OCI-LY1 (cell line): ENCODE measurements around the gene ANKS1A.

Experiments used
- H2AFZ ChIP-seq: fragments of 200-600 bp; sonication (generic), shearing (Covaris generic); 2 replicates; pipeline ENCODE4 v1.6.0; 2014; ENCODE audit warnings: antibody characterized with exemption, mild to moderate bottlenecking, low read length
- H3F3A ChIP-seq: fragments of 200-600 bp; sonication (generic), shearing (Covaris generic); 2 replicates; pipeline ENCODE4 v1.6.0; 2014; ENCODE audit warnings: mild to moderate bottlenecking, antibody characterized with exemption, low read length, moderate library complexity; ENCODE audit not compliant: insufficient read depth
- H3K27ac ChIP-seq: fragments of 200-600 bp; sonication (generic); 2 replicates; pipeline ENCODE4 v1.5.1; 2014; ENCODE audit warnings: low read length, mixed run types, mild to moderate bottlenecking, low read depth; ENCODE audit not compliant: poor library complexity, severe bottlenecking
- H3K27me3 ChIP-seq: fragments of 200-600 bp; sonication (generic); 2 replicates; pipeline ENCODE4 v1.6.0; 2014; ENCODE audit warnings: antibody characterized with exemption, mild to moderate bottlenecking, low read length, moderate library complexity; ENCODE audit not compliant: insufficient read depth
- H3K36me3 ChIP-seq: fragments of 200-600 bp; sonication (generic); 2 replicates; pipeline ENCODE4 v1.6.1; 2014; ENCODE audit warnings: mild to moderate bottlenecking, antibody characterized with exemption, low read length, moderate library complexity, mixed read lengths; ENCODE audit not compliant: insufficient read depth
- H3K4me1 ChIP-seq: fragments of 200-600 bp; sonication (generic); 2 replicates; pipeline ENCODE4 v1.5.1; 2014; ENCODE audit warnings: mild to moderate bottlenecking, low read length, moderate library complexity; ENCODE audit not compliant: insufficient read depth, severe bottlenecking
- H3K4me2 ChIP-seq: fragments of 200-600 bp; sonication (generic), shearing (Covaris generic); 2 replicates; pipeline ENCODE4 v1.6.1; 2014; ENCODE audit warnings: low read length
- H3K4me3 ChIP-seq: fragments of 200-600 bp; sonication (generic); 2 replicates; pipeline ENCODE4 v1.5.1; 2014; ENCODE audit warnings: low read length, low read depth, mild to moderate bottlenecking, mixed read lengths; ENCODE audit not compliant: poor library complexity, severe bottlenecking
- H3K79me2 ChIP-seq: fragments of 200-600 bp; shearing (Covaris generic); 2 replicates; pipeline ENCODE4 v1.6.1; 2016; ENCODE audit warnings: mixed run types, low read length, mixed read lengths; ENCODE audit not compliant: insufficient read depth
- H3K9ac ChIP-seq: fragments of 200-600 bp; sonication (generic), shearing (Covaris generic); 2 replicates; pipeline ENCODE4 v1.6.1; 2014; ENCODE audit warnings: mild to moderate bottlenecking, low read length, mixed read lengths
- H3K9me2 ChIP-seq: fragments of 200-600 bp; sonication (generic), shearing (Covaris generic); 2 replicates; pipeline ENCODE4 v1.6.1; 2014; ENCODE audit warnings: low read depth, mild to moderate bottlenecking, low read length, mixed read lengths
- H3K9me3 ChIP-seq: fragments of 200-600 bp; shearing (Covaris generic); 2 replicates; pipeline ENCODE4 v1.6.1; 2014; ENCODE audit warnings: low read length, mixed read lengths
- H4K20me1 ChIP-seq: fragments of 200-600 bp; sonication (generic), shearing (Covaris generic); 2 replicates; pipeline ENCODE4 v1.6.0; 2016; ENCODE audit warnings: mild to moderate bottlenecking, low read length; ENCODE audit not compliant: insufficient read depth
- CTCF ChIP-seq: fragments of 200-600 bp; sonication (generic), shearing (Covaris generic); IDR thresholded peaks from 2 replicates; pipeline ENCODE4 v1.5.1; 2017; ENCODE audit warnings: mild to moderate bottlenecking, antibody characterized with exemption, low read length, moderate library complexity, mixed read lengths
- EZH2 ChIP-seq: fragments of 200-600 bp; sonication (generic), shearing (Covaris generic); IDR thresholded peaks from 2 replicates; pipeline ENCODE4 v1.8.0; 2017; ENCODE audit warnings: borderline replicate concordance, mixed run types, mild to moderate bottlenecking, antibody characterized with exemption, low read length, moderate library complexity, mixed read lengths

Gene ANKS1A

DNA sequence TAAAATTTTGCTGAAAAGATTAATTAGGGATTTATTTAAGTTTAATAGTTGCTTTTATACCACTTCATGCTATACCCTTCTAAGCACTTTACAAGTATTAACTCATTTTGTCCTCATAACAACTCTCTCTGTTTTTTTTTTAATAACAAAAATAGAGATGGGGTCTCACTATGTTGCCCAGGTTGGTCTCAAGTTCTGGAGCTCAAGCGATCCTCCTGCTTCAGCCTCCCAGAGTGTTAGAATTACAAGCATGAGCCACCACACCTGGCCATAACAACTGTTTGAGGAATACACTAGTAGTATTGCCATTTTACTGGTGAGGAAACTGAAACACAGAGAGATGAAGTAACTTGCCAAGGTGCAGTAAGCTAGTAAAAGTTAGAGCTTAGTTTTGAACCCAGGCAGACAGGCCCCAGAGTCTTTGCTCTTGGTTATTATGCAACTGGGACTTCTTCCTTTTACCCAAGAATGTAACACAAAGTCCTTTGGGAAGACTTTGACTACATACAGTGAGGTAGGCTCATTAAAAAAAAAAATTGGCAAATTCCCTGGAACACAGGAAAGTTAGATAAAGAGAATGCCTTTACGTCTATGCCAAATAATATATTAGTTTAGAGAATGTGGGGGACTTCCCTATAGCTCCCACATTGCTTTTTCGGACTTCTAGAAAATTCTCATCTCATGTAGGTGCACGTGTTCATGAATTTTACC, 11.4 kb downstream of the ANKS1A start:
- TF ChIP-seq EZH2 (no peak), CTCF (no peak)
- H2AFZ ChIP-seq = no peak overlapping the region
- H3K4me1 ChIP-seq = peaks cover 9% of the 10 kb centered on the region
- H3K9me3 ChIP-seq = no peaks in the 10 kb centered on the region
- no peaks in the 10 kb centered on the region for H3K9me2 ChIP-seq
- H3K27me3 ChIP-seq = no peaks in the 10 kb centered on the region
- H3K79me2 ChIP-seq = 0 out of 2 replicates have a peak, but pooled peaks cover 15% of the 10 kb centered on the region
- no peak overlapping the region for H3K9ac ChIP-seq
- H3K4me3 ChIP-seq = no peak overlapping the region
- no peaks in the 10 kb centered on the region for H3F3A ChIP-seq
- no peaks in the 10 kb centered on the region for H4K20me1 ChIP-seq
- no peak overlapping the region for H3K27ac ChIP-seq
- H3K4me2 ChIP-seq = no peak overlapping the region
- no peaks in the 10 kb centered on the region; the same call in 1 of the 2 replicates for H3K36me3 ChIP-seq

DNA sequence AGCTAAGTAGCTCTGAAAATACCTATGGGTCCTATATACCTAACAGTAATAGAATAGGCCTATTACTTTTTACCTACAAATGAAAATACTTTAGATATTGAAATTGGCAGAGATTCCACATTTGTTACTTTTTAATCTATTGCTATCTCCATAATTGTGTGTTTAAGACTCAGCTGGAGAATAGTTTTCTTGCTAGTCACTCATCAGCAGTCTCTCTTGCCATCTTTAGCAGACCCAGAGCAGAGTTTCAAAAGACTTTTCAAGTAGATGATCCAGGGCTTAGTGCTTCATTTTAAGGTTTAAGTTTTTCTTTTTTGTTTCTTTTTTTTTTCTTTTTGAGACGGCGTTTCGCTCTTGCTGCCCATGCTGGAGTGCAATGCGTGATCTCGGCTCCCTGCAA, 12.9 kb downstream of the ANKS1A start:
- Histone ChIP-seq H3K4me1 (peaks cover 17% of the 10 kb centered on the region), H3K4me3 (no peak overlapping the region), H3K9ac (no peak overlapping the region), H4K20me1 (no peaks in the 10 kb centered on the region), H3K36me3 (no peaks in the 10 kb centered on the region; the same call in 1 of the 2 replicates), H3F3A (no peaks in the 10 kb centered on the region), H3K9me2 (no peaks in the 10 kb centered on the region), H3K27ac (no peak overlapping the region), H3K9me3 (no peaks in the 10 kb centered on the region), H3K4me2 (no peak overlapping the region), H2AFZ (no peak overlapping the region), H3K79me2 (0 out of 2 replicates have a peak, but pooled peaks cover 15% of the 10 kb centered on the region), H3K27me3 (no peaks in the 10 kb centered on the region)
- no peak for TF ChIP-seq EZH2
- no peak for TF ChIP-seq CTCF

DNA sequence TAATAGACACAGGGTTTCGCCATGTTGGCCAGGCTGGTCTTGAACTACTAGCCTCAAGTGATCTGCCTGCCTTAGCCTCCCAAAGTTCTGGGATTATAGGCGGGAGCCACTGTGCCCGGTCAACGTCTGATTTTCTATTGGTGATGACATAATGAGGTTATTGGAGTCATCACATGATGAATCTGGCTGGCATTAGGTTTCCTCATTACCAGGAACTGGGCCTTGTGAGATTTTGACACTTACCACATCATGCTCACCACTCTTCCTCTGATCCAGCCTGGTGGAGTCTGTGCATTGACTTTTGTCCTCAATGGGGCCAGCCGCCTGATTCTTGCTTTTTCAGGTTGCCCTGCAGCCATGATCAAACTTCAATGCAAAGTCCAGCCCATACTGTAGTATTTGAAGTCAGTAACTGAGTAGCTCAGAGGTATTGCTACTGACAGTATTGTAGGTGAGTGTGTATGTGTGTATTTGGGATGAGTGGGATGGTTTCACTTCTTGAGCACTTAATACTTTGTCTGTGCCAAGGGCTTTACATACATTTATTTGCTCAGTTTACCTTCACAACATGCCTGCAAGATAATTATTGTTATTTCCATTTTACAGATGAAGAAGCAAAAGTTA, 16.0 kb downstream of the ANKS1A start:
- no peak for TF ChIP-seq EZH2
- no peak for TF ChIP-seq CTCF
- H3K4me1 ChIP-seq = peaks cover 9% of the 10 kb centered on the region
- no peaks in the 10 kb centered on the region for H3F3A ChIP-seq
- H3K79me2 ChIP-seq = no peaks in the 10 kb centered on the region
- H3K27ac ChIP-seq = no peak overlapping the region
- H3K9me2 ChIP-seq = no peaks in the 10 kb centered on the region
- no peak overlapping the region for H3K4me3 ChIP-seq
- H3K36me3 ChIP-seq = no peaks in the 10 kb centered on the region
- H3K4me2 ChIP-seq = no peak overlapping the region
- H3K9ac ChIP-seq = no peak overlapping the region
- no peaks in the 10 kb centered on the region for H4K20me1 ChIP-seq
- no peak overlapping the region for H2AFZ ChIP-seq
- no peaks in the 10 kb centered on the region for H3K27me3 ChIP-seq
- H3K9me3 ChIP-seq = no peaks in the 10 kb centered on the region
